NCI-H446 (cell line): ENCODE results near the gene KIF4B.
"Not testable (repeated sequence)": the region's sequence is repeated elsewhere in the genome, so short reads cannot be mapped to it uniquely, and the experiment has no call there.

Experiments
- DNase-seq, 2 experiments: peaks; one replicate each; lab custom pipeline; 2025; lab: John Stamatoyannopoulos, UW

The KIF4B gene

GRCh38 chr5:155004138-155004744 is 9.3 kb upstream of the KIF4B start:
- no peak for DNase-seq

GRCh38 chr5:155006265-155006664 is 7.3 kb upstream of the KIF4B start:
- not testable (repeated sequence) for DNase-seq

- DNase-seq, result no peak
These were observed 4.9 kb upstream of the KIF4B start for GRCh38 chr5:155008669-155009068.

- DNase-seq, result no peak
These were observed 2.7 kb upstream of the KIF4B start for GRCh38 chr5:155010881-155011280.

- no peak for DNase-seq
These were observed 1.7 kb downstream of the KIF4B start for GRCh38 chr5:155015239-155015638.

- no peak for DNase-seq
These were observed 4.1 kb downstream of the KIF4B start for GRCh38 chr5:155017610-155018009.

GRCh38 chr5:155019601-155020226 is 6.2 kb downstream of the KIF4B start:
- DNase-seq, result no peak

- DNase-seq, result no peak
These were observed 8.3 kb downstream of the KIF4B start for GRCh38 chr5:155021842-155022241.

GRCh38 chr5:155023320-155023719 is 9.8 kb downstream of the KIF4B start:
- no peak for DNase-seq

- DNase-seq, result no peak
These were observed 10.5 kb downstream of the KIF4B start for GRCh38 chr5:155024015-155024414.

- DNase-seq, result no peak
These were observed 12.3 kb downstream of the KIF4B start for GRCh38 chr5:155025895-155026294.

GRCh38 chr5:155027993-155028629 is 14.6 kb downstream of the KIF4B start:
- DNase-seq, result no peak

- DNase-seq, result no peak
These were observed 15.7 kb downstream of the KIF4B start for GRCh38 chr5:155029240-155029639.

GRCh38 chr5:155034145-155034744 is 20.7 kb downstream of the KIF4B start:
- DNase-seq, result not testable (repeated sequence)

GRCh38 chr5:155035087-155035486 is 21.5 kb downstream of the KIF4B start:
- not testable (repeated sequence) for DNase-seq

GRCh38 chr5:155040984-155041653 is 27.6 kb downstream of the KIF4B start:
- DNase-seq, result no peak

GRCh38 chr5:155044591-155044990 is 31.0 kb downstream of the KIF4B start:
- DNase-seq, result no peak

GRCh38 chr5:155046591-155046990 is 33.0 kb downstream of the KIF4B start:
- no peak for DNase-seq

- no peak for DNase-seq
These were observed 34.3 kb downstream of the KIF4B start for GRCh38 chr5:155047818-155048217.

- no peak for DNase-seq
These were observed 36.2 kb downstream of the KIF4B start for GRCh38 chr5:155049569-155050383.

GRCh38 chr5:155050384-155051019 is 36.9 kb downstream of the KIF4B start:
- no peak for DNase-seq
